Hepatocyte (in vitro differentiated cells): Measurements from ENCODE around the gene BRDT. TPM values are rescaled to one million over a fixed set of nuclear protein-coding genes. Genes with fewer than 3 reads are reported as not detected.

Experiments used
- DNase-seq: peaks from one replicate; pipeline ENCODE4 v3.0.0-alpha.2; 2016; ENCODE audit warnings: low spot score
- H2AFZ ChIP-seq: fragments of 200-600 bp; sonication (generic); 2 replicates; pipeline ENCODE4 v1.6.0; 2016; ENCODE audit warnings: antibody characterized with exemption, mild to moderate bottlenecking
- H3K27ac ChIP-seq: fragments of 200-600 bp; sonication (generic); 2 replicates; pipeline ENCODE4 v1.5.1; 2016; ENCODE audit warnings: mild to moderate bottlenecking
- H3K27me3 ChIP-seq: fragments of 200-600 bp; sonication (generic); 2 replicates; pipeline ENCODE4 v1.6.1; 2016
- H3K36me3 ChIP-seq: fragments of 200-600 bp; sonication (generic); replicated peaks from 2 replicates; pipeline ENCODE4 v1.5.1; 2016; ENCODE audit warnings: low read depth; ENCODE audit not compliant: insufficient read depth
- H3K4me1 ChIP-seq: fragments of 200-600 bp; sonication (generic); 2 replicates; pipeline ENCODE4 v1.5.1; 2016; ENCODE audit warnings: mild to moderate bottlenecking, moderate library complexity; ENCODE audit not compliant: insufficient read depth
- H3K4me2 ChIP-seq: fragments of 200-600 bp; sonication (generic); 2 replicates; pipeline ENCODE4 v1.6.0; 2016
- H3K4me3 ChIP-seq: fragments of 200-600 bp; sonication (generic); 2 replicates; pipeline ENCODE4 v1.5.1; 2016; ENCODE audit warnings: mild to moderate bottlenecking
- H3K79me2 ChIP-seq: fragments of 200-600 bp; sonication (generic); 2 replicates; pipeline ENCODE4 v1.6.0; 2017; ENCODE audit warnings: mild to moderate bottlenecking
- H3K9me2 ChIP-seq: fragments of 200-600 bp; sonication (generic); replicated peaks from 2 replicates; pipeline ENCODE4 v1.6.0; 2017; ENCODE audit warnings: mild to moderate bottlenecking; ENCODE audit not compliant: insufficient read depth
- H3K9me3 ChIP-seq: fragments of 200-600 bp; sonication (generic); 2 replicates; pipeline ENCODE4 v1.5.1; 2016; ENCODE audit warnings: low read depth, mild to moderate bottlenecking
- H4K20me1 ChIP-seq: fragments of 200-600 bp; sonication (generic); 2 replicates; pipeline ENCODE4 v1.6.0; 2016; ENCODE audit warnings: mild to moderate bottlenecking; ENCODE audit not compliant: insufficient read depth, poor library complexity, severe bottlenecking
- CTCF ChIP-seq: fragments of 200-600 bp; sonication (generic); IDR thresholded peaks from 2 replicates; pipeline ENCODE4 v1.5.1; 2016; ENCODE audit warnings: antibody characterized with exemption, mild to moderate bottlenecking; ENCODE audit not compliant: poor library complexity
- EZH2 ChIP-seq: fragments of 200-600 bp; sonication (generic); IDR thresholded peaks from 2 replicates; pipeline ENCODE4 v1.6.1; 2016; ENCODE audit warnings: antibody characterized with exemption, mild to moderate bottlenecking, borderline replicate concordance
- EZH2phosphoT487 ChIP-seq: fragments of 200-600 bp; sonication (generic); IDR thresholded peaks from one replicate; pipeline ENCODE4 v1.6.1; 2018; ENCODE audit warnings: antibody characterized with exemption, mild to moderate bottlenecking, low read depth, moderate library complexity; ENCODE audit not compliant: unreplicated experiment, severe bottlenecking
- WGBS: methylation state at CpG from one replicate; pipeline ENCODE4 v1.1.6; 2016; ENCODE audit warnings: low lambda C conversion rate; ENCODE audit errors: missing lambda C conversion rate; 5-methylcytosine and 5-hydroxymethylcytosine counted together
- polyA plus RNA-seq: library from polyadenylated mRNA; unstranded; fragments of >200 nt; fragmentation: Nextera tagmentation; extraction: Ambion mirVana; gene quantifications from 2 replicates; pipeline ENCODE4 v1.2.1, GENCODE V29; 2016
- total RNA-seq: library from RNA; depleted of rRNA; stranded (reverse); fragments of >200 nt; gene quantifications from 2 replicates; pipeline ENCODE4 v1.2.3, GENCODE V29; 2014

BRDT gene
- total and polyA plus RNA-seq, 2 experiments from 2014 or later: not detected

GRCh38 chr1:91944087-91944486, 5.1 kb upstream of the BRDT start:
- Histone ChIP-seq H3K4me2 (no peak overlapping the region), H3K4me3 (no peak overlapping the region), H3K9me3 (no peaks in the 10 kb centered on the region), H3K27me3 (no peaks in the 10 kb centered on the region), H3K79me2 (no peaks in the 10 kb centered on the region), H3K9me2 (no peaks in the 10 kb centered on the region), H3K36me3 (no peaks in the 10 kb centered on the region), H3K27ac (no peak overlapping the region), H2AFZ (no peak overlapping the region), H3K4me1 (no peaks in the 10 kb centered on the region), H4K20me1 (no peaks in the 10 kb centered on the region)
- TF ChIP-seq EZH2phosphoT487: no peak
- TF ChIP-seq EZH2: no peak
- TF ChIP-seq CTCF: no peak
- WGBS: 78% methylated on average over 3 of the region's 3 CpGs
- DNase-seq: no peak

- Histone ChIP-seq H3K9me2 (no peaks in the 10 kb centered on the region), H3K79me2 (no peaks in the 10 kb centered on the region), H3K27ac (no peak overlapping the region), H3K4me3 (no peak overlapping the region), H3K27me3 (no peaks in the 10 kb centered on the region), H3K4me2 (no peak overlapping the region), H4K20me1 (no peaks in the 10 kb centered on the region), H3K4me1 (no peaks in the 10 kb centered on the region), H2AFZ (no peak overlapping the region), H3K9me3 (no peaks in the 10 kb centered on the region), H3K36me3 (no peaks in the 10 kb centered on the region)
- no peak for DNase-seq
- TF ChIP-seq EZH2: no peak
- no peak for TF ChIP-seq EZH2phosphoT487
- no peak for TF ChIP-seq CTCF
- WGBS: 68% methylated on average over 4 of the region's 4 CpGs
These were observed 1.1 kb upstream of the BRDT start for GRCh38 chr1:91948097-91948496.

- no peak for DNase-seq
- no peak overlapping the region for H3K4me2 ChIP-seq
These were observed 473 bp upstream of the BRDT start for GRCh38 chr1:91948501-91949355.

More at GRCh38 chr1:91948501-91949355, 473 bp upstream of the BRDT start:
- Histone ChIP-seq H4K20me1 (no peaks in the 10 kb centered on the region), H2AFZ (no peak overlapping the region), H3K4me3 (no peak overlapping the region), H3K36me3 (no peaks in the 10 kb centered on the region), H3K4me1 (no peaks in the 10 kb centered on the region), H3K9me3 (no peaks in the 10 kb centered on the region), H3K27me3 (no peaks in the 10 kb centered on the region), H3K27ac (no peak overlapping the region), H3K79me2 (no peaks in the 10 kb centered on the region), H3K9me2 (no peaks in the 10 kb centered on the region)
- no peak for TF ChIP-seq EZH2phosphoT487
- no peak for TF ChIP-seq CTCF
- TF ChIP-seq EZH2: no peak
- 83% methylated on average over 29 of the region's 29 CpGs for WGBS
